OCI-LY7 (cell line): ENCODE measurements around the gene AKAP5.

Experiments used
- EZH2phosphoT487 ChIP-seq: fragments of 200-600 bp; sonication (generic); IDR thresholded peaks from 2 replicates; pipeline ENCODE4 v1.6.1; 2018; ENCODE audit warnings: low read depth, borderline replicate concordance, mild to moderate bottlenecking, mixed run types, antibody characterized with exemption, low read length, moderate library complexity, mixed read lengths
- TF ChIP-seq, protein P1 (sequence below): fragments of 200-600 bp; sonication (generic); conservative IDR thresholded peaks from 2 replicates; pipeline ENCODE4 v1.5.1; 2014; ENCODE audit warnings: mild to moderate bottlenecking, antibody characterized with exemption, low read length, moderate library complexity, mixed read lengths

DNA sequence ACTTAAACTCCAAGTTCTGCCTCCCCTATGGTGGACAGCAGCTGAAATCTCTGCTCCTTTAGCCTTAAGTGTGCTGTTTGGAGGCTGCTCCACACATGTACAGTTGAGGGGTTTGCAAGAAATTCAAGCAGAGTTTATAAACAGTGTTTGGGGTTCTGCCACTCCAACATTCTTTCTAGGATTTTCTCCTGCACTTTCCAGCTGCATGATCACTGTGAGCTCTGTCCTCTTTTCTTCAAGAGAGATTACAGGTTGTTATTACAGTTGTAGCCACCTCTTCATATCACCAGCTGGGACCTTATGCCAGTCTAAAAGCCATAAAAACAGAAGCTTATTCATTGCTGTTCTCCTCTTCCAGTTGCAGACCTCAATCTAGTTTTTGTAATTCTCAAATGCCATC lies 30.0 kb downstream of the AKAP5 start:
- TF ChIP-seq, protein P1, sequence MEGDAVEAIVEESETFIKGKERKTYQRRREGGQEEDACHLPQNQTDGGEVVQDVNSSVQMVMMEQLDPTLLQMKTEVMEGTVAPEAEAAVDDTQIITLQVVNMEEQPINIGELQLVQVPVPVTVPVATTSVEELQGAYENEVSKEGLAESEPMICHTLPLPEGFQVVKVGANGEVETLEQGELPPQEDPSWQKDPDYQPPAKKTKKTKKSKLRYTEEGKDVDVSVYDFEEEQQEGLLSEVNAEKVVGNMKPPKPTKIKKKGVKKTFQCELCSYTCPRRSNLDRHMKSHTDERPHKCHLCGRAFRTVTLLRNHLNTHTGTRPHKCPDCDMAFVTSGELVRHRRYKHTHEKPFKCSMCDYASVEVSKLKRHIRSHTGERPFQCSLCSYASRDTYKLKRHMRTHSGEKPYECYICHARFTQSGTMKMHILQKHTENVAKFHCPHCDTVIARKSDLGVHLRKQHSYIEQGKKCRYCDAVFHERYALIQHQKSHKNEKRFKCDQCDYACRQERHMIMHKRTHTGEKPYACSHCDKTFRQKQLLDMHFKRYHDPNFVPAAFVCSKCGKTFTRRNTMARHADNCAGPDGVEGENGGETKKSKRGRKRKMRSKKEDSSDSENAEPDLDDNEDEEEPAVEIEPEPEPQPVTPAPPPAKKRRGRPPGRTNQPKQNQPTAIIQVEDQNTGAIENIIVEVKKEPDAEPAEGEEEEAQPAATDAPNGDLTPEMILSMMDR = no peak
- no peak for TF ChIP-seq EZH2phosphoT487
